ENCODE measurements around the gene CFAP74. TPM values are rescaled to one million over a fixed set of nuclear protein-coding genes. Genes with fewer than 3 reads are reported as not detected.

Gene CFAP74
- total and polyA plus RNA-seq, 2 experiments from 2014 or later = not detected

GRCh38 chr1:1941868-1942752 is 61.5 kb downstream of the CFAP74 start:
- Histone ChIP-seq H3K9me2 (replicated peaks; ENCODE audit: insufficient read depth) (no peaks in the 10 kb centered on the region), H3K36me3 (replicated peaks; ENCODE audit: insufficient read depth, low read depth) (no peaks in the 10 kb centered on the region), H3K9me3 (ENCODE audit: low read depth) (no peaks in the 10 kb centered on the region), H3K4me2 (no peak overlapping the region), H2AFZ (no peak overlapping the region), H3K4me3 (no peak overlapping the region), H3K79me2 (no peaks in the 10 kb centered on the region), H3K4me1 (ENCODE audit: insufficient read depth) (no peaks in the 10 kb centered on the region), H4K20me1 (ENCODE audit: insufficient read depth, poor library complexity, severe bottlenecking) (no peaks in the 10 kb centered on the region), H3K27me3 (no peaks in the 10 kb centered on the region), H3K27ac (no peak overlapping the region)
- DNase-seq (ENCODE audit: low spot score) = no peak
- WGBS (ENCODE audit: low lambda C conversion rate, missing lambda C conversion rate) = 86% methylated on average over 33 of the region's 39 CpGs
- TF ChIP-seq EZH2phosphoT487 (IDR thresholded peaks at IDR 0.05; ENCODE audit: low read depth, severe bottlenecking, unreplicated experiment) (no peak), CTCF (IDR thresholded peaks at IDR 0.05; ENCODE audit: poor library complexity) (no peak), EZH2 (IDR thresholded peaks at IDR 0.05; ENCODE audit: borderline replicate concordance) (no peak)

GRCh38 chr1:1941211-1941841 is 62.3 kb downstream of the CFAP74 start:
- Histone ChIP-seq H3K27me3 (no peaks in the 10 kb centered on the region), H3K9me2 (replicated peaks; ENCODE audit: insufficient read depth) (no peaks in the 10 kb centered on the region), H3K9me3 (ENCODE audit: low read depth) (no peaks in the 10 kb centered on the region), H3K4me2 (no peak overlapping the region), H3K4me3 (no peak overlapping the region), H3K36me3 (replicated peaks; ENCODE audit: insufficient read depth, low read depth) (no peaks in the 10 kb centered on the region), H2AFZ (no peak overlapping the region), H4K20me1 (ENCODE audit: insufficient read depth, poor library complexity, severe bottlenecking) (no peaks in the 10 kb centered on the region), H3K4me1 (ENCODE audit: insufficient read depth) (no peaks in the 10 kb centered on the region), H3K27ac (no peak overlapping the region), H3K79me2 (no peaks in the 10 kb centered on the region)
- DNase-seq (ENCODE audit: low spot score) = no peak
- no peak for TF ChIP-seq EZH2phosphoT487 (IDR thresholded peaks at IDR 0.05; ENCODE audit: low read depth, severe bottlenecking, unreplicated experiment)
- no peak for TF ChIP-seq EZH2 (IDR thresholded peaks at IDR 0.05; ENCODE audit: borderline replicate concordance)
- no peak for TF ChIP-seq CTCF (IDR thresholded peaks at IDR 0.05; ENCODE audit: poor library complexity)
- 84% methylated on average over 19 of the region's 19 CpGs for WGBS (ENCODE audit: low lambda C conversion rate, missing lambda C conversion rate)

GRCh38 chr1:1940123-1940425 is 63.5 kb downstream of the CFAP74 start:
- no peaks in the 10 kb centered on the region for H4K20me1 ChIP-seq (ENCODE audit: insufficient read depth, poor library complexity, severe bottlenecking)
- H3K36me3 ChIP-seq (replicated peaks; ENCODE audit: insufficient read depth, low read depth) = no peaks in the 10 kb centered on the region
- no peak overlapping the region for H3K4me3 ChIP-seq
- no peak overlapping the region for H3K4me2 ChIP-seq
- TF ChIP-seq EZH2 (IDR thresholded peaks at IDR 0.05; ENCODE audit: borderline replicate concordance) (no peak), EZH2phosphoT487 (IDR thresholded peaks at IDR 0.05; ENCODE audit: low read depth, severe bottlenecking, unreplicated experiment) (no peak), CTCF (IDR thresholded peaks at IDR 0.05; ENCODE audit: poor library complexity) (no peak)
- H3K27me3 ChIP-seq = no peaks in the 10 kb centered on the region
- DNase-seq (ENCODE audit: low spot score) = no peak
- H3K79me2 ChIP-seq = no peaks in the 10 kb centered on the region
- H3K9me2 ChIP-seq (replicated peaks; ENCODE audit: insufficient read depth) = no peaks in the 10 kb centered on the region
- no peak overlapping the region for H2AFZ ChIP-seq
- H3K27ac ChIP-seq = no peak overlapping the region
- 92% methylated on average over 12 of the region's 12 CpGs for WGBS (ENCODE audit: low lambda C conversion rate, missing lambda C conversion rate)
- H3K4me1 ChIP-seq (ENCODE audit: insufficient read depth) = no peaks in the 10 kb centered on the region
- H3K9me3 ChIP-seq (ENCODE audit: low read depth) = no peaks in the 10 kb centered on the region
